GM23248 (cell line): ENCODE data around the gene PIGH. TPM values are rescaled to one million over a fixed set of nuclear protein-coding genes. Genes with fewer than 3 reads are reported as not detected.

Source experiments
- DNase-seq: peaks from one replicate; pipeline ENCODE4 v3.0.0-alpha.2; 2015
- H2AFZ ChIP-seq: fragments of 200-600 bp; sonication (generic); 2 replicates; pipeline ENCODE4 v1.6.1; 2016; ENCODE audit warnings: antibody characterized with exemption
- H3F3A ChIP-seq: fragments of 200-600 bp; sonication (generic); 2 replicates; pipeline ENCODE4 v1.6.1; 2016; ENCODE audit warnings: mild to moderate bottlenecking, antibody characterized with exemption, mixed run types; ENCODE audit not compliant: insufficient read depth
- H3K27ac ChIP-seq: fragments of 200-600 bp; sonication (generic); 2 replicates; pipeline ENCODE4 v1.5.1; 2016; ENCODE audit warnings: mild to moderate bottlenecking
- H3K27me3 ChIP-seq: fragments of 200-600 bp; sonication (generic); replicated peaks from 2 replicates; pipeline ENCODE4 v1.6.1; 2016; ENCODE audit warnings: mild to moderate bottlenecking; ENCODE audit not compliant: insufficient read depth
- H3K36me3 ChIP-seq: fragments of 200-600 bp; sonication (generic); 2 replicates; pipeline ENCODE4 v1.6.1; 2016; ENCODE audit warnings: low read depth, mild to moderate bottlenecking
- H3K4me1 ChIP-seq: fragments of 200-600 bp; sonication (generic); 2 replicates; pipeline ENCODE4 v1.6.1; 2016; ENCODE audit warnings: mild to moderate bottlenecking; ENCODE audit not compliant: insufficient read depth
- H3K4me2 ChIP-seq: fragments of 200-600 bp; sonication (generic); one replicate; pipeline ENCODE4 v1.6.1; 2016; ENCODE audit warnings: mild to moderate bottlenecking; ENCODE audit not compliant: unreplicated experiment
- H3K4me3 ChIP-seq: fragments of 200-600 bp; sonication (generic); 2 replicates; pipeline ENCODE4 v1.5.1; 2016; ENCODE audit warnings: mild to moderate bottlenecking
- H3K79me2 ChIP-seq: fragments of 200-600 bp; sonication (generic); 2 replicates; pipeline ENCODE4 v1.6.1; 2016; ENCODE audit warnings: mild to moderate bottlenecking; ENCODE audit not compliant: insufficient read depth
- H3K9ac ChIP-seq: fragments of 200-600 bp; sonication (generic); 2 replicates; pipeline ENCODE4 v1.6.1; 2016; ENCODE audit warnings: mild to moderate bottlenecking
- H3K9me2 ChIP-seq: fragments of 200-600 bp; sonication (generic); 2 replicates; pipeline ENCODE4 v1.6.1; 2016; ENCODE audit warnings: mixed run types, mild to moderate bottlenecking, moderate library complexity; ENCODE audit not compliant: insufficient read depth
- H3K9me3 ChIP-seq: fragments of 200-600 bp; sonication (generic); one replicate; pipeline ENCODE4 v1.6.1; 2017; ENCODE audit warnings: low read depth
- H4K20me1 ChIP-seq: fragments of 200-600 bp; sonication (generic); 2 replicates; pipeline ENCODE4 v1.6.0; 2016; ENCODE audit not compliant: insufficient read depth
- EZH2 ChIP-seq: fragments of 200-600 bp; sonication (generic); IDR thresholded peaks from 2 replicates; pipeline ENCODE4 v1.6.1; 2018; ENCODE audit warnings: antibody characterized with exemption, mild to moderate bottlenecking; ENCODE audit not compliant: insufficient read depth, poor library complexity, severe bottlenecking
- EZH2phosphoT487 ChIP-seq: fragments of 200-600 bp; sonication (generic); IDR thresholded peaks from 2 replicates; pipeline ENCODE4 v1.6.1; 2018; ENCODE audit warnings: antibody characterized with exemption, moderate library complexity, mild to moderate bottlenecking, low read depth; ENCODE audit not compliant: insufficient read depth
- WGBS, 2 experiments: methylation state at CpG; one replicate each; pipeline ENCODE4 v1.1.6; 2015 to 2017; ENCODE audit warnings: low lambda C conversion rate in 2 of 2, low coverage in 1 of 2; ENCODE audit errors: missing lambda C conversion rate in 2 of 2; 5-methylcytosine and 5-hydroxymethylcytosine counted together
- in situ Hi-C: fragments of 300-500 bp; cut with MboI; formaldehyde crosslinking; loops from 2 replicates; pipeline ENCODE4 v1.15.0; 2020
- polyA plus RNA-seq: library from polyadenylated mRNA; unstranded; fragments of >200 nt; fragmentation: Nextera tagmentation; extraction: Ambion mirVana; gene quantifications from 2 replicates; pipeline ENCODE4 v1.2.1, GENCODE V29; 2016
- small RNA-seq: library from RNA; depleted of rRNA; stranded (forward); fragments of <200 nt; gene quantifications from one replicate; pipeline ENCODE3, GENCODE V24; 2014; ENCODE audit warnings: low read depth, low replicate concordance
- total RNA-seq: library from RNA; depleted of rRNA; stranded (reverse); fragments of >200 nt; shearing (Covaris generic); gene quantifications from 2 replicates; pipeline ENCODE4 v1.2.3, GENCODE V29; 2014; rRNA removed

Gene PIGH
- total and polyA plus RNA-seq, 2 experiments from 2014 or later, result 10.8 to 23.4 TPM

DNA sequence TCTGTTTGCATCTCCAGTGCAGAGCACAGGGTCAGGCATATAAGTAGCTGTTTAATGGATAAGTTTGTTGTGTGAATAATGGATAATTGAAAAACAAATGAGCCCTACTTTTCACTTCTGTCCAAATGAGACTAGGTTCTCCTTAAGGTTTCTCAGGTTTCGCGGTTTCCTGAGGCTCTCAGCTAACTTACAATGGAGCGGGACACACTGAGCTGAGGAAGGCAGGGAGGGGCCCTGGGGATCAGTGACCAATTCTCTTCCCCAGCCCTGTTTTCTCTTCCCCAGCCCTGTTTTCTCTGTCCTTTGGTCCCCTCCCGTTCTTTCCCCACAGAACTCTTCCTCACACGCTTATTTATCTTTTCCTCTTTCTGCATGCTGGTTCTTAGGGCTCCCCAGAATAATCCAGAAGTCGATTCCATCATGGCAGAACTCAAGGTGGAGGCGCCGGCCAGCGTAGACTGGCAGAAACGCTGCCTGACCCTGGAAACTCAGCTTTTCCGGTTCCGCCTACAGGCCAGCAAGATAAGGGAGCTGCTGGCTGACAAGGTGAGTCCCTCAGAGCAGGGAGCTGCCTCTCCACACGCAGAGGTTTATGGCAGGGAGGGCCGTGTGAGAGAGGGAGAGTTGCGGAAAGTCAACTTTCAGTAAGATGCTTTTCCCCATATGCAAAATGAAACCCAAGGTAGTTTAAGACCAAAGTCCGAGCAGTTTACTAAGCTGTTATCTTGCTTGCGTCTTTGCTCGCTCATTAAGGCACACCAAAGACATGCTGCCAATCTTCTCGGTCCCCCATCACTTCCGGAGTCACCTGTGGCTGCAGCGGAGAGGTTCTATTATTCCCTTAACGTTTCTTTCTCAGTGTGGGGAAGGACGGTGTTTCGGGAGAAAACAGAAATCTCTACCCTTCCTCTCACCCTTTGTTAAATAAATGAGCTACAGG lies 58.4 kb downstream of the PIGH start:
- Histone ChIP-seq H3K9ac (no peak overlapping the region), H3K4me2 (no peak overlapping the region), H3F3A (no peaks in the 10 kb centered on the region), H3K27ac (no peak overlapping the region), H2AFZ (no peak overlapping the region), H3K4me3 (no peak overlapping the region), H3K79me2 (no peaks in the 10 kb centered on the region), H4K20me1 (no peaks in the 10 kb centered on the region), H3K9me2 (no peaks in the 10 kb centered on the region), H3K36me3 (no peaks in the 10 kb centered on the region), H3K27me3 (peaks cover 61% of the 10 kb centered on the region), H3K9me3 (no peaks in the 10 kb centered on the region), H3K4me1 (no peaks in the 10 kb centered on the region)
- in situ Hi-C loops, result no loop called here
- no peak for DNase-seq
- TF ChIP-seq EZH2phosphoT487 (no peak), EZH2 (no peak)
- WGBS, 2 experiments, result 51 to 54% methylated on average over 24 of the region's 24 CpGs

Small RNA genes within 50 kb of the gene (small RNA-seq; reads per million reads assigned to genes)
- not detected for gene AL132640.3
- gene RF00019, result not detected

Other genes starting within 250 kb of the PIGH start
- 128 and 129 TPM in 2 replicates for gene ATP6V1D, start 240.5 kb downstream of the PIGH start, total RNA-seq
- 191 and 192 TPM in 2 replicates for gene ATP6V1D, start 240.5 kb downstream of the PIGH start, polyA plus RNA-seq
- 232 and 273 TPM in 2 replicates for gene EIF2S1, start 239.9 kb downstream of the PIGH start, total RNA-seq
- gene EIF2S1, start 239.9 kb downstream of the PIGH start, polyA plus RNA-seq, result 218 and 222 TPM in 2 replicates
- gene PLEK2, start 188.1 kb downstream of the PIGH start, total RNA-seq, result 10.8 and 12.4 TPM in 2 replicates
- gene PLEK2, start 188.1 kb downstream of the PIGH start, polyA plus RNA-seq, result 11.4 and 11.5 TPM in 2 replicates
- 0.65 and 1.1 TPM in 2 replicates for gene TMEM229B, start 111.5 kb downstream of the PIGH start, total RNA-seq
- gene TMEM229B, start 111.5 kb downstream of the PIGH start, polyA plus RNA-seq, result 0.43 and 0.48 TPM in 2 replicates
- gene PLEKHH1, start 67.0 kb downstream of the PIGH start, total RNA-seq, result under 0.01 TPM in 1 of 2 replicates, not detected in the other
- gene PLEKHH1, start 67.0 kb downstream of the PIGH start, polyA plus RNA-seq, result 0.13 TPM in 1 of 2 replicates, not detected in the other
- gene ARG2, start 19.7 kb upstream of the PIGH start, total RNA-seq, result 6.3 and 8.2 TPM in 2 replicates
- gene ARG2, start 19.7 kb upstream of the PIGH start, polyA plus RNA-seq, result 5.6 and 5.8 TPM in 2 replicates
- 61.5 and 64.2 TPM in 2 replicates for gene VTI1B, start 74.4 kb upstream of the PIGH start, total RNA-seq
- gene VTI1B, start 74.4 kb upstream of the PIGH start, polyA plus RNA-seq, result 192 and 207 TPM in 2 replicates
- 59.1 and 59.4 TPM in 2 replicates for gene RDH11, start 95.5 kb upstream of the PIGH start, total RNA-seq
- 56.7 and 57.5 TPM in 2 replicates for gene RDH11, start 95.5 kb upstream of the PIGH start, polyA plus RNA-seq
- gene RDH12, start 101.6 kb upstream of the PIGH start, total RNA-seq, result not detected in 2 replicates
- gene RDH12, start 101.6 kb upstream of the PIGH start, polyA plus RNA-seq, result not detected in 2 replicates
- 10.8 and 11.6 TPM in 2 replicates for gene ZFYVE26, start 216.3 kb upstream of the PIGH start, total RNA-seq
- 2.7 and 3.9 TPM in 2 replicates for gene ZFYVE26, start 216.3 kb upstream of the PIGH start, polyA plus RNA-seq
- gene RAD51B, start 219.5 kb upstream of the PIGH start, total RNA-seq, result 4.0 and 7.7 TPM in 2 replicates
- gene RAD51B, start 219.5 kb upstream of the PIGH start, polyA plus RNA-seq, result 8.8 and 9.3 TPM in 2 replicates